Subcutaneous abdominal adipose tissue (tissue), 5 donors: Measurements from ENCODE around the gene MLF2.

Experiments
- H3K27ac ChIP-seq: one replicate; pipeline ENCODE4 v1.7.0; 2013; ENCODE audit warnings: low read depth, mild to moderate bottlenecking, inconsistent platforms, low read length, moderate library complexity
- H3K27me3 ChIP-seq, 5 donors: one replicate each; pipeline ENCODE4 v1.7.0; 2013; ENCODE audit warnings: low read length in 5 of 5, inconsistent platforms in 1 of 5; ENCODE audit not compliant: control insufficient read depth in 5 of 5, insufficient read depth in 4 of 5
- H3K36me3 ChIP-seq, 5 donors: one replicate each; pipeline ENCODE4 v1.7.0; 2013; ENCODE audit warnings: low read length in 5 of 5; ENCODE audit not compliant: control insufficient read depth in 5 of 5, insufficient read depth in 5 of 5
- H3K4me1 ChIP-seq, 5 donors: one replicate each; pipeline ENCODE4 v1.7.0; 2013; ENCODE audit warnings: low read length in 5 of 5, mild to moderate bottlenecking in 3 of 5, moderate library complexity in 1 of 5; ENCODE audit not compliant: control insufficient read depth in 5 of 5, insufficient read depth in 5 of 5
- H3K4me3 ChIP-seq, 5 donors: one replicate each; pipeline ENCODE4 v1.7.0; 2013; ENCODE audit warnings: low read length in 5 of 5, low read depth in 1 of 5
- H3K9ac ChIP-seq, 5 donors: one replicate each; pipeline ENCODE4 v1.7.0; 2013; ENCODE audit warnings: low read length in 5 of 5, mild to moderate bottlenecking in 4 of 5, moderate library complexity in 3 of 5
- H3K9me3 ChIP-seq, 5 donors: one replicate each; pipeline ENCODE4 v1.7.0; 2013; ENCODE audit warnings: low read length in 5 of 5; ENCODE audit not compliant: control insufficient read depth in 5 of 5
- donor health status: healthy.
- donor health status: healthy.
- donor health status: healthy.
- donor health status: healthy.
- donor health status: healthy.

Gene MLF2

GRCh38 chr12:6787309-6787708, 34.4 kb upstream of the MLF2 start:
- H3K9me3 ChIP-seq: no peaks in the 10 kb centered on the region
- peaks cover 0 to 38% (median 9%) of the 10 kb centered on the region in 5 donors for H3K4me1 ChIP-seq
- no peaks in the 10 kb centered on the region for H3K27me3 ChIP-seq
- no peak overlapping the region for H3K27ac ChIP-seq
- H3K9ac ChIP-seq: no peak overlapping the region
- no peak overlapping the region for H3K4me3 ChIP-seq
- no peaks in the 10 kb centered on the region for H3K36me3 ChIP-seq

GRCh38 chr12:6786416-6787094, 33.6 kb upstream of the MLF2 start:
- Histone ChIP-seq H3K36me3 (no peaks in the 10 kb centered on the region), H3K9me3 (no peaks in the 10 kb centered on the region), H3K4me3 (no peak overlapping the region), H3K4me1 (peaks cover 0 to 31% (median 6%) of the 10 kb centered on the region in 5 donors), H3K27ac (no peak overlapping the region), H3K27me3 (no peaks in the 10 kb centered on the region), H3K9ac (no peak overlapping the region)

- no peaks in the 10 kb centered on the region for H3K9me3 ChIP-seq
- no peak overlapping the region for H3K27ac ChIP-seq
- no peak overlapping the region for H3K9ac ChIP-seq
- H3K4me1 ChIP-seq: peaks cover 0 to 29% (median 5%) of the 10 kb centered on the region in 5 donors
- H3K27me3 ChIP-seq: no peaks in the 10 kb centered on the region
- H3K36me3 ChIP-seq: no peaks in the 10 kb centered on the region
- H3K4me3 ChIP-seq: no peak overlapping the region
Measured at GRCh38 chr12:6784761-6785160, 31.8 kb upstream of the MLF2 start.

GRCh38 chr12:6784296-6784695, 31.4 kb upstream of the MLF2 start:
- H3K9me3 ChIP-seq: no peaks in the 10 kb centered on the region
- no peaks in the 10 kb centered on the region for H3K36me3 ChIP-seq
- no peaks in the 10 kb centered on the region for H3K27me3 ChIP-seq
- H3K4me3 ChIP-seq: no peak overlapping the region
- no peak overlapping the region for H3K27ac ChIP-seq
- H3K9ac ChIP-seq: no peak overlapping the region
- H3K4me1 ChIP-seq: peaks cover 0 to 29% (median 5%) of the 10 kb centered on the region in 5 donors

- Histone ChIP-seq H3K4me1 (peaks cover 0 to 29% (median 9%) of the 10 kb centered on the region in 5 donors), H3K9ac (no peak overlapping the region), H3K4me3 (no peak overlapping the region), H3K27ac (no peak overlapping the region), H3K9me3 (no peaks in the 10 kb centered on the region), H3K27me3 (no peaks in the 10 kb centered on the region), H3K36me3 (no peaks in the 10 kb centered on the region)
Measured at GRCh38 chr12:6783828-6784227, 30.9 kb upstream of the MLF2 start.

GRCh38 chr12:6782850-6783566, 30.1 kb upstream of the MLF2 start:
- Histone ChIP-seq H3K9me3 (no peaks in the 10 kb centered on the region), H3K4me1 (peaks cover 4 to 32% (median 13%) of the 10 kb centered on the region in 5 donors), H3K27me3 (no peaks in the 10 kb centered on the region), H3K9ac (no peak overlapping the region), H3K36me3 (no peaks in the 10 kb centered on the region), H3K4me3 (no peak overlapping the region), H3K27ac (no peak overlapping the region)

- H3K4me3 ChIP-seq: no peak overlapping the region
- peaks cover 4 to 31% (median 17%) of the 10 kb centered on the region in 5 donors for H3K4me1 ChIP-seq
- H3K36me3 ChIP-seq: no peaks in the 10 kb centered on the region
- H3K9ac ChIP-seq: no peak overlapping the region
- no peak overlapping the region for H3K27ac ChIP-seq
- no peaks in the 10 kb centered on the region for H3K27me3 ChIP-seq
- H3K9me3 ChIP-seq: no peaks in the 10 kb centered on the region
Measured at GRCh38 chr12:6782119-6782518, 29.2 kb upstream of the MLF2 start.

GRCh38 chr12:6780573-6780972, 27.6 kb upstream of the MLF2 start:
- Histone ChIP-seq H3K27me3 (no peaks in the 10 kb centered on the region), H3K4me1 (peaks cover 4 to 21% (median 12%) of the 10 kb centered on the region in 5 donors), H3K4me3 (no peak overlapping the region), H3K9ac (no peak overlapping the region), H3K9me3 (no peaks in the 10 kb centered on the region), H3K27ac (no peak overlapping the region), H3K36me3 (peaks cover 0 to 1% (median 0%) of the 10 kb centered on the region in 5 donors)

GRCh38 chr12:6779708-6780432, 26.9 kb upstream of the MLF2 start:
- Histone ChIP-seq H3K9me3 (no peaks in the 10 kb centered on the region), H3K27me3 (no peaks in the 10 kb centered on the region), H3K4me1 (peaks cover 4 to 17% (median 12%) of the 10 kb centered on the region in 5 donors), H3K27ac (no peak overlapping the region), H3K9ac (no peak overlapping the region), H3K4me3 (no peak overlapping the region), H3K36me3 (peaks cover 0 to 5% (median 0%) of the 10 kb centered on the region in 5 donors)
